IgD-negative memory B cell (primary cell): ENCODE data around the gene PDCL2. TPM values are rescaled to one million over a fixed set of nuclear protein-coding genes. Genes with fewer than 3 reads are reported as not detected.
"Not testable (repeated sequence)": the region's sequence is repeated elsewhere in the genome, so short reads cannot be mapped to it uniquely, and the experiment has no call there.

Experiments
- H3K27ac Mint-ChIP-seq, 3 donors: one replicate each; pipeline ENCODE4 v1.8.0; 2020 to 2022; ENCODE audit warnings: mild to moderate bottlenecking in 3 of 3, mixed read lengths in 3 of 3, moderate library complexity in 1 of 3
- H3K27me3 Mint-ChIP-seq: one replicate; pipeline ENCODE4 v1.8.0; 2021; ENCODE audit warnings: mixed read lengths
- H3K36me3 Mint-ChIP-seq: one replicate; pipeline ENCODE4 v1.8.0; 2020; ENCODE audit warnings: mild to moderate bottlenecking, mixed read lengths
- H3K4me1 Mint-ChIP-seq, 3 donors: one replicate each; pipeline ENCODE4 v1.8.0; 2020 to 2022; ENCODE audit warnings: mixed read lengths in 3 of 3, mild to moderate bottlenecking in 1 of 3
- H3K4me3 Mint-ChIP-seq, 4 donors: one replicate each; pipeline ENCODE4 v1.8.0; 2020 to 2022; ENCODE audit warnings: mild to moderate bottlenecking in 4 of 4, mixed read lengths in 4 of 4, moderate library complexity in 3 of 4
- H3K9me3 Mint-ChIP-seq, 3 donors: one replicate each; pipeline ENCODE4 v1.8.0; 2020 to 2021; ENCODE audit warnings: mixed read lengths in 3 of 3, mild to moderate bottlenecking in 1 of 3
- polyA plus RNA-seq: library from polyadenylated mRNA; unstranded; fragments of 300-500 nt; fragmentation: Illumina TruSeq; gene quantifications from one replicate; pipeline ENCODE4 v1.2.3, GENCODE V29; 2021

Gene PDCL2
- polyA plus RNA-seq, result not detected

GRCh38 chr4:55592014-55592413, at the start of gene PDCL2:
Gene PDCL2 (minus strand): TSS chr4:55592245. CDS start chr4:55592109, 136 bp downstream.
- H3K4me3 Mint-ChIP-seq, result no peak within 1 kb of the TSS
- no peak within 1 kb of the TSS for H3K27ac Mint-ChIP-seq
- no peaks in the 10 kb centered on the region for H3K4me1 Mint-ChIP-seq
- no peaks in the 10 kb centered on the region for H3K36me3 Mint-ChIP-seq
- peaks cover 3 to 7% (median 3%) of the 10 kb centered on the region in 3 donors for H3K9me3 Mint-ChIP-seq
- H3K27me3 Mint-ChIP-seq, result peaks cover 6% of the 10 kb centered on the region

GRCh38 chr4:55637272-55637820, 45.3 kb upstream of the PDCL2 start:
- Mint-ChIP-seq H3K36me3 (no peaks in the 10 kb centered on the region), H3K9me3 (peaks cover 0 to 1% (median 0%) of the 10 kb centered on the region in 3 donors), H3K27ac (no peak overlapping the region), H3K4me1 (peaks cover 4 to 12% (median 12%) of the 10 kb centered on the region in 3 donors), H3K27me3 (peaks cover 48% of the 10 kb centered on the region), H3K4me3 (no peak overlapping the region)

GRCh38 chr4:55636656-55636999, 44.6 kb upstream of the PDCL2 start:
- peak overlapping the region; percentile 24 to 84 (median 68) for H3K4me3 Mint-ChIP-seq
- no peaks in the 10 kb centered on the region for H3K36me3 Mint-ChIP-seq
- no peak overlapping the region for H3K27ac Mint-ChIP-seq
- peaks cover 50% of the 10 kb centered on the region for H3K27me3 Mint-ChIP-seq
- peaks cover 4 to 12% (median 12%) of the 10 kb centered on the region in 3 donors for H3K4me1 Mint-ChIP-seq
- peaks cover 0 to 1% (median 0%) of the 10 kb centered on the region in 3 donors for H3K9me3 Mint-ChIP-seq

- H3K27me3 Mint-ChIP-seq, result peaks cover 51% of the 10 kb centered on the region
Measured at GRCh38 chr4:55635741-55636655, 44.0 kb upstream of the PDCL2 start, which contains the start of gene NMU. Gene NMU (minus strand): TSS chr4:55636298. CDS start chr4:55636192, 106 bp downstream.

GRCh38 chr4:55635282-55635681, 43.2 kb upstream of the PDCL2 start:
- Mint-ChIP-seq H3K4me1 (peaks cover 4 to 12% (median 12%) of the 10 kb centered on the region in 3 donors), H3K27ac (no peak overlapping the region), H3K9me3 (peaks cover 0 to 3% (median 0%) of the 10 kb centered on the region in 3 donors), H3K36me3 (no peaks in the 10 kb centered on the region), H3K4me3 (peak overlapping the region in 3 of 4 donors; percentile 10 to 67 (median 60)), H3K27me3 (peaks cover 49% of the 10 kb centered on the region)

More at GRCh38 chr4:55635741-55636655, 44.0 kb upstream of the PDCL2 start, which contains the start of gene NMU:
- Mint-ChIP-seq H3K36me3 (no peaks in the 10 kb centered on the region), H3K9me3 (peaks cover 0 to 1% (median 0%) of the 10 kb centered on the region in 3 donors), H3K27ac (no peak within 1 kb of the TSS), H3K4me1 (peaks cover 4 to 12% (median 12%) of the 10 kb centered on the region in 3 donors), H3K4me3 (peak within 1 kb of the TSS; percentile 24 to 84 (median 70))

GRCh38 chr4:55634417-55635128, 42.5 kb upstream of the PDCL2 start:
- peaks cover 0 to 3% (median 0%) of the 10 kb centered on the region in 3 donors for H3K9me3 Mint-ChIP-seq
- H3K36me3 Mint-ChIP-seq, result no peaks in the 10 kb centered on the region
- peaks cover 47% of the 10 kb centered on the region for H3K27me3 Mint-ChIP-seq
- H3K4me1 Mint-ChIP-seq, result peaks cover 4 to 12% (median 12%) of the 10 kb centered on the region in 3 donors
- H3K4me3 Mint-ChIP-seq, result peak overlapping the region in 2 of 4 donors; percentile 10 to 67
- no peak overlapping the region for H3K27ac Mint-ChIP-seq

- Mint-ChIP-seq H3K27me3 (peaks cover 42% of the 10 kb centered on the region), H3K27ac (no peak overlapping the region), H3K36me3 (no peaks in the 10 kb centered on the region), H3K4me1 (peaks cover 4 to 12% (median 12%) of the 10 kb centered on the region in 3 donors), H3K9me3 (peaks cover 0 to 3% (median 0%) of the 10 kb centered on the region in 3 donors), H3K4me3 (no peak overlapping the region)
Measured at GRCh38 chr4:55633903-55634302, 41.9 kb upstream of the PDCL2 start.

- Mint-ChIP-seq H3K27me3 (no peaks in the 10 kb centered on the region), H3K4me1 (no peaks in the 10 kb centered on the region), H3K4me3 (no peak overlapping the region), H3K36me3 (no peaks in the 10 kb centered on the region), H3K9me3 (peaks cover 0 to 4% (median 0%) of the 10 kb centered on the region in 3 donors), H3K27ac (no peak overlapping the region)
Measured at GRCh38 chr4:55625835-55626234, 33.8 kb upstream of the PDCL2 start.

- H3K27me3 Mint-ChIP-seq, H3K27ac Mint-ChIP-seq, H3K4me3 Mint-ChIP-seq, H3K9me3 Mint-ChIP-seq, H3K4me1 Mint-ChIP-seq, H3K36me3 Mint-ChIP-seq: not testable (repeated sequence)
Measured at GRCh38 chr4:55624063-55624462, 32.0 kb upstream of the PDCL2 start.

GRCh38 chr4:55618546-55619143, 26.6 kb upstream of the PDCL2 start:
- Mint-ChIP-seq H3K36me3 (peaks cover 1% of the 10 kb centered on the region), H3K27ac (no peak overlapping the region), H3K9me3 (no peaks in the 10 kb centered on the region), H3K27me3 (no peaks in the 10 kb centered on the region), H3K4me3 (peak overlapping the region in 1 of 4 donors; percentile 17), H3K4me1 (no peaks in the 10 kb centered on the region)

- Mint-ChIP-seq H3K36me3 (peaks cover 1% of the 10 kb centered on the region), H3K4me3 (no peak overlapping the region), H3K27me3 (no peaks in the 10 kb centered on the region), H3K27ac (no peak overlapping the region), H3K4me1 (no peaks in the 10 kb centered on the region), H3K9me3 (no peaks in the 10 kb centered on the region)
Measured at GRCh38 chr4:55617587-55618197, 25.6 kb upstream of the PDCL2 start.

- Mint-ChIP-seq H3K9me3 (no peaks in the 10 kb centered on the region), H3K27me3 (no peaks in the 10 kb centered on the region), H3K36me3 (peaks cover 1% of the 10 kb centered on the region), H3K4me1 (no peaks in the 10 kb centered on the region), H3K4me3 (no peak overlapping the region), H3K27ac (no peak overlapping the region)
Measured at GRCh38 chr4:55615008-55615407, 23.0 kb upstream of the PDCL2 start.

GRCh38 chr4:55613621-55614020, 21.6 kb upstream of the PDCL2 start:
- H3K27ac Mint-ChIP-seq, result no peak overlapping the region
- no peaks in the 10 kb centered on the region for H3K9me3 Mint-ChIP-seq
- no peaks in the 10 kb centered on the region for H3K27me3 Mint-ChIP-seq
- H3K4me1 Mint-ChIP-seq, result no peaks in the 10 kb centered on the region
- H3K4me3 Mint-ChIP-seq, result no peak overlapping the region
- H3K36me3 Mint-ChIP-seq, result peaks cover 1% of the 10 kb centered on the region

GRCh38 chr4:55612341-55612740, 20.3 kb upstream of the PDCL2 start:
- Mint-ChIP-seq H3K4me3 (no peak overlapping the region), H3K27ac (no peak overlapping the region)

More at GRCh38 chr4:55612341-55612740, 20.3 kb upstream of the PDCL2 start:
- Mint-ChIP-seq H3K9me3 (no peaks in the 10 kb centered on the region), H3K36me3 (no peaks in the 10 kb centered on the region), H3K27me3 (no peaks in the 10 kb centered on the region), H3K4me1 (no peaks in the 10 kb centered on the region)
